Choroid plexus epithelial cell (primary cell): Measurements from ENCODE around the gene RALGPS1.

Source experiments
- DNase-seq: peaks from one replicate; pipeline ENCODE4 v3.0.0-alpha.2; 2010; ENCODE audit warnings: low read depth
- H3K4me3 ChIP-seq: 2 replicates; pipeline ENCODE4 v1.5.1; 2011; ENCODE audit warnings: low read depth, mild to moderate bottlenecking, control low read depth, low read length, moderate library complexity
- CTCF ChIP-seq: conservative IDR thresholded peaks from 2 replicates; pipeline ENCODE4 v1.5.1; 2011; ENCODE audit warnings: low read depth, mild to moderate bottlenecking, control low read depth, inconsistent platforms, low read length, moderate library complexity

The RALGPS1 gene

GRCh38 chr9:127269449-127269848 lies 354.9 kb downstream of the RALGPS1 start:
- DNase-seq, result no peak
- no peak overlapping the region for H3K4me3 ChIP-seq
- TF ChIP-seq CTCF, result no peak
